IPS-15b (cell line): Measurements from ENCODE around the gene SLC6A17.

ENCODE experiments used
- H3K27me3 ChIP-seq: one replicate; pipeline ENCODE4 v1.6.1; 2013; ENCODE audit warnings: low read length; ENCODE audit not compliant: control insufficient read depth, insufficient read depth
- H3K36me3 ChIP-seq: one replicate; pipeline ENCODE4 v1.6.1; 2013; ENCODE audit warnings: low read length; ENCODE audit not compliant: control insufficient read depth, insufficient read depth
- H3K4me1 ChIP-seq: one replicate; pipeline ENCODE4 v1.6.1; 2013; ENCODE audit warnings: mild to moderate bottlenecking, low read length; ENCODE audit not compliant: control insufficient read depth, insufficient read depth
- H3K4me3 ChIP-seq: one replicate; pipeline ENCODE4 v1.5.1; 2013; ENCODE audit warnings: low read depth, low read length
- H3K9ac ChIP-seq: one replicate; pipeline ENCODE4 v1.6.1; 2013; ENCODE audit warnings: low read depth, mild to moderate bottlenecking, low read length
- H3K9me3 ChIP-seq: one replicate; pipeline ENCODE4 v1.6.1; 2013; ENCODE audit warnings: mild to moderate bottlenecking, low read length; ENCODE audit not compliant: control insufficient read depth, insufficient read depth

Gene SLC6A17

GRCh38 chr1:110210604-110211495 is 60.6 kb downstream of the SLC6A17 start:
- Histone ChIP-seq H3K4me3 (peak overlapping the region; percentile 89), H3K27me3 (peaks cover 21% of the 10 kb centered on the region), H3K4me1 (peaks cover 12% of the 10 kb centered on the region), H3K9me3 (no peaks in the 10 kb centered on the region), H3K9ac (no peak overlapping the region), H3K36me3 (no peaks in the 10 kb centered on the region)

GRCh38 chr1:110211496-110212168 is 61.3 kb downstream of the SLC6A17 start:
- Histone ChIP-seq H3K36me3 (peaks cover 2% of the 10 kb centered on the region), H3K4me1 (peaks cover 12% of the 10 kb centered on the region), H3K9me3 (no peaks in the 10 kb centered on the region), H3K27me3 (peaks cover 21% of the 10 kb centered on the region), H3K4me3 (peak overlapping the region; percentile 89), H3K9ac (peak overlapping the region; percentile 54)

- Histone ChIP-seq H3K9ac (peak overlapping the region; percentile 54), H3K4me3 (peak overlapping the region; percentile 89), H3K4me1 (peaks cover 12% of the 10 kb centered on the region), H3K27me3 (peaks cover 21% of the 10 kb centered on the region), H3K9me3 (no peaks in the 10 kb centered on the region), H3K36me3 (peaks cover 3% of the 10 kb centered on the region)
Measured at GRCh38 chr1:110212169-110213142, 62.2 kb downstream of the SLC6A17 start.

- Histone ChIP-seq H3K27me3 (peaks cover 21% of the 10 kb centered on the region), H3K9me3 (no peaks in the 10 kb centered on the region), H3K4me3 (peak overlapping the region; percentile 89), H3K9ac (no peak overlapping the region), H3K4me1 (peaks cover 12% of the 10 kb centered on the region), H3K36me3 (peaks cover 3% of the 10 kb centered on the region)
Measured at GRCh38 chr1:110213143-110213540, 62.8 kb downstream of the SLC6A17 start.

GRCh38 chr1:110214454-110215404 is 64.4 kb downstream of the SLC6A17 start:
- H3K36me3 ChIP-seq, result peaks cover 3% of the 10 kb centered on the region
- H3K27me3 ChIP-seq, result peaks cover 19% of the 10 kb centered on the region
- H3K4me3 ChIP-seq, result no peak overlapping the region
- H3K9ac ChIP-seq, result no peak overlapping the region
- H3K9me3 ChIP-seq, result no peaks in the 10 kb centered on the region
- peaks cover 12% of the 10 kb centered on the region for H3K4me1 ChIP-seq

GRCh38 chr1:110215621-110216515 is 65.6 kb downstream of the SLC6A17 start:
- peaks cover 19% of the 10 kb centered on the region for H3K27me3 ChIP-seq
- H3K9ac ChIP-seq, result no peak overlapping the region
- peaks cover 12% of the 10 kb centered on the region for H3K4me1 ChIP-seq

GRCh38 chr1:110216844-110217444 is 66.7 kb downstream of the SLC6A17 start:
- H3K9ac ChIP-seq, result no peak overlapping the region
- H3K4me3 ChIP-seq, result no peak overlapping the region
- H3K9me3 ChIP-seq, result no peaks in the 10 kb centered on the region
- peaks cover 9% of the 10 kb centered on the region for H3K27me3 ChIP-seq
- H3K36me3 ChIP-seq, result peaks cover 3% of the 10 kb centered on the region
- peaks cover 12% of the 10 kb centered on the region for H3K4me1 ChIP-seq

More at GRCh38 chr1:110215621-110216515, 65.6 kb downstream of the SLC6A17 start:
- Histone ChIP-seq H3K9me3 (no peaks in the 10 kb centered on the region), H3K4me3 (no peak overlapping the region), H3K36me3 (peaks cover 3% of the 10 kb centered on the region)

- H3K9me3 ChIP-seq, result no peaks in the 10 kb centered on the region
- peaks cover 3% of the 10 kb centered on the region for H3K36me3 ChIP-seq
- peaks cover 4% of the 10 kb centered on the region for H3K4me1 ChIP-seq
- H3K27me3 ChIP-seq, result no peaks in the 10 kb centered on the region
- no peak overlapping the region for H3K9ac ChIP-seq
- no peak overlapping the region for H3K4me3 ChIP-seq
Measured at GRCh38 chr1:110218137-110218536, 67.8 kb downstream of the SLC6A17 start.

- Histone ChIP-seq H3K9ac (no peak overlapping the region), H3K27me3 (no peaks in the 10 kb centered on the region), H3K4me1 (no peaks in the 10 kb centered on the region), H3K9me3 (no peaks in the 10 kb centered on the region), H3K36me3 (peaks cover 3% of the 10 kb centered on the region), H3K4me3 (no peak overlapping the region)
Measured at GRCh38 chr1:110218739-110219138, 68.4 kb downstream of the SLC6A17 start.
